CD1c-positive myeloid dendritic cell (primary cell): ENCODE results near the gene GCGR.
"Not testable (repeated sequence)": the region's sequence is repeated elsewhere in the genome, so short reads cannot be mapped to it uniquely, and the experiment has no call there.

Experiments used
- DNase-seq: peaks from one replicate; pipeline ENCODE4 v3.0.0-alpha.2; 2016; ENCODE audit errors: extremely low spot score

Gene GCGR

DNA sequence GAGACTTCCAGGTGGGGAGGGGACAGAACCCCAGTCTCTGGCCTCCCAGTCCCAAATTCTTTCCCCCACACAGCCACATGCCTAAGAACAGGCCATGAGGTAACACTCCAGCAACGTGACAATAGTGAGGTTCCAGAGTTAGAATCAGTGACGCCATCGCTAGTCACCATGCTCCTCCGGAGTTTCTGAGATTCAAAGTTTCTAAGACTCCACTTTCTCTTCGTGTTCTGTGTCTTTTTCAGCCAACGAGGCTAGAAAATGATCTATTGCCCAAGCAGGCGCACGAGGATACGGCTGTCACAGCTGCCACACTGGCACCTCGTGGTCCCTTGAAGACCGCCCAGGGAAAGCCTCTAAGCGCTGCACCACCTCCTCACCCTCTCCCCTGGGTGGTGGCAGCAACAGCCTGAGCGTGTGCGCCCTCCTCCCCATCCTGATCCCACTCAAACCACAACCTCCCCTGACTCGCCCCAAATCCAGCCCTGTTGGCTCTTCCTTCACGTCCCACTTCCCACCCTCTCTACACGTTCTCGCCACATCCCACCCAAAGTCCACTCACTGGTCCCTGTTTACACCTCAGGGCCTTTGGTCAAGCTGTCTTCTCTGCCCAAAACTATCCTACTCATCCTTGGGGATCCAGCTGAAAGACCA, 28.1 kb downstream of the GCGR start:
- DNase-seq, result peak; percentile 85

DNA sequence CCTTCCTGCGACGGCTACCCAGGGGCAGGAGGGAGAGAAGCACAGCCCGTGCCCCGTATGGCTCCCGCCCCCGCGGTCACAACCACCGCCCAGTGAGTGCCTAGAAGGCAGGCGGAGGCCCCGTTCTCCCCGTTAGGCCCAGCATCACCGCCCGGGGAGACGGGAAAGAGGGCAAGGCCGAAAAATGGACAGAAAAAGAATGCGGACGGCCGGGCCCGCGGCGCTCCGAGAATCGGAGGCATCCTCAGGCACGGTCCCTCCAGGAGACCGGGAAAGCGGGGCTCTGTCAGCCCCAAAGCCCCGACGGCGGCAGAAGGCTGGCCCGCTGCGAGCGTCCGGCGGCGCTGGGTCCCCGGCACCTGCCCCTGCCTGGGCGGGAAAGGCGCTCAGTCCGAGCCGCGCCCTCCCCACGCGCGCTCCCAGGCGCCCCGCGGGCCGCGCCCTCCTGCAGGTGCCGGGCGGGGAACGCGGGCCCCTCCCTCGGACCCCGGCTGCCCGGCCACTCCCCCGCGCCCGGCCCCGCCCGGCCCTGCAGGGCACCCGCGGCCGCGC, 28.7 kb downstream of the GCGR start:
- peak; percentile 49 for DNase-seq

DNA sequence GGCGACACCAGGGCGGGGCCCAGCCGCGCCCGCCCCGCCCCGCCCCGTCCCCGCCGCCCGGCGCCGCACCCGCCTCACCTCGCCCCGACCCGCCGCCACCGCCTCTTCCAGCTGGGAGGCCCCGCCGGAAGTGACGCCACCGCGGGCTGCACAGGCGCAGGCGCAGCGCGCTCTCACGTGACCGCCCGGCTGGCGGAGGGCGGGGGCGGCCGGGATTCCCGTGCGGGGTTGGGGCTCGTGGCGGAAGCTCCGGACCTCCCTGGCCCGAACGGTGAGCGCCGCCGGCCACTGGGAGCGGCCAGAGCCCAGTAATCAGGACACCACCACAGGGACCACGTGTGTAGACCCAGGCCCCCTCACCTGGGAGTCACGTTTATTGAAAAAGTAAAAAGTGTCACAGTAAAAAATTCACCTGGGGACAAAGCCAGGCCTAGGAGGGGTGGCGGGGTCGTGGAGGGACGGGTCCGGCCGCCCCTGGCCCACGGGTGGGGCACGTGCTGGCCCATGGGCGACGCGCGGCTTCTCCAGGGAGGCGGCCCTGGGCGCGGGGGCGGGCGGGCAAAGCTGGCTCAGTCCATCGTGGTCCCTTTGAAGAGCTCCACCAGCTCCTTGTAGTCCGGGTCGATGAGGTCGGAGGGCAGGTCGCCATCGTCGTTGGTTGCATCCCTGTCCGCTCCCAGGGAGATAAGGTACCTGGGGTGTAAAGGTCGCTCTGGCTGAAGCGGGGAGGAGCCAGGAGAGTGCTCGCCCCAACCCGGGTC, 29.4 kb downstream of the GCGR start, which contains the start of gene MCRIP1:
Gene MCRIP1 (minus strand): TSS at position 132 of the 761 bp plus-strand sequence. CDS start 8,785 bp downstream, outside the sequence.
- DNase-seq, result peak; percentile 98

DNA sequence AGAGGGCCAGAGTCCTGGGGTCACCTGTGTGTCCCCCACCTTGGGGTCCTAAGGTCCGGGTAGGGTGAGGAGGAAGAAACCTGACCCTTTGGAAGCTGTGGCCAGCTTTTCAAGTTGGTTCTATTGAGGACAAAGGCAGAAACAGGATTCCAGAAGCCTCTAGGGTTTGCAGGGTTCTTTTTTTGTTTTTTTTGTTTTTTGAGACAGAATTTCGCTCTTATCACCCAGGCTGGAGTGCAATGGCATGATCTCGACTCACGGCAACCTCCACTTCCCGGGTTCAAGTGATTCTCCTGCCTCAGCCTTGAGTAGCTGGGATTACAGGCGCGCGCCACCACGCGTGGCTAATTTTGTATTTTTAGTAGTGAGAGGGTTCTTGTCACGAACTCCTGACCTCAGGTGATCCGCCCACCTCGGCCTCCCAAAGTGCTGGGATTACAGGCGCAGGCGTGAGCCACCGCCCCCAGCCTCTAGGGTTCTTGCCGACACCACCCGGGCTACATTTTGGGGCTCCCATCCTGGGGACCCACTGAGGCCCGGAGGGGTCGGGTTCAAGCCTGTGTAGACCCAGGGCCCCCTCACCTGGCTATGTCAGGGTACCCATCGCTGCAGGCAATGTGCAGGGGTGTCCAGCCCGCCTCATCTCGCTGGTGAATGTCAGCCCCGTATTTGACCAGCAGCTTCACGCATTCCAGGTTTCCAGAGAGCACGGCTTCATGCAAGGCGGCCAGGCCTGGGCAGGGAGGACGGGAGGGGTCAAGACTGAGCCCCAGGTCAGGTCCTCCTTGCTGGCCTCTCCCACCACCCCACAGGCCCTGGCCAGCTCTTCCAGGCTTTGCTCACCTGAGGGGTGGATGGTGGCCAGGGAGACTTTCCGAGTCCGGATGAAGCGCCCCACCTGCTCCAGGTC, 30.2 kb downstream of the GCGR start:
- DNase-seq, result no peak

DNA sequence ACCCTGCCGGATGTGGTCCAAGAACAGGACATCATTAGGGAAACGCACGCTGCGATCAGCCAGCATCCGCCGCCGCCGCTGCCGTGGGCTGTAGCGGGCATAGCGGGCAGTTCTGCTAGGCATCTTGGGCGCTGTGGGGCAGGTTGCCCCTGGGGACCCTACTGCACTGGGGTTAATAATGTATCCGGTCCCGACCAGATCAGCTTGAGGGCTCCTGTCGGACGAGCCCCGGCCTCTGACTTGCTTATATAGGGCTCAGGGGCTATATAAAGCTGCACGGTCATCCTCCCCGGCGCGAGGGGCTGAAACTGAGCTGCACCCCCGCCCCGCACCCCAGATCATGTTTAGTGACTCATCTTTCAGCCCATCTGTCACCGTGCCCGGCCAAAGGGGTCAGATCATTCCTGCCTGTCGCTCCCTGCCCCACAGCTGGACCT, 30.9 kb downstream of the GCGR start, which contains the start of gene PPP1R27:
Gene PPP1R27 (minus strand): TSS at position 220 of the 437 bp plus-strand sequence. CDS start 97 bp downstream, at position 123.
- DNase-seq, result no peak

GRCh38 chr17:81837641-81838040, 33.7 kb downstream of the GCGR start:
- DNase-seq, result peak; percentile 67

GRCh38 chr17:81838753-81839255, 34.9 kb downstream of the GCGR start:
- DNase-seq, result no peak

GRCh38 chr17:81839301-81839700, 35.4 kb downstream of the GCGR start:
- DNase-seq, result no peak

GRCh38 chr17:81840059-81840458, 36.1 kb downstream of the GCGR start:
- DNase-seq, result not testable (repeated sequence)

- no peak for DNase-seq
These were observed 37.2 kb downstream of the GCGR start for GRCh38 chr17:81840826-81841778.

- DNase-seq, result no peak
These were observed 37.9 kb downstream of the GCGR start for GRCh38 chr17:81841866-81842265.

GRCh38 chr17:81842378-81842724, 38.4 kb downstream of the GCGR start:
- no peak for DNase-seq

DNA sequence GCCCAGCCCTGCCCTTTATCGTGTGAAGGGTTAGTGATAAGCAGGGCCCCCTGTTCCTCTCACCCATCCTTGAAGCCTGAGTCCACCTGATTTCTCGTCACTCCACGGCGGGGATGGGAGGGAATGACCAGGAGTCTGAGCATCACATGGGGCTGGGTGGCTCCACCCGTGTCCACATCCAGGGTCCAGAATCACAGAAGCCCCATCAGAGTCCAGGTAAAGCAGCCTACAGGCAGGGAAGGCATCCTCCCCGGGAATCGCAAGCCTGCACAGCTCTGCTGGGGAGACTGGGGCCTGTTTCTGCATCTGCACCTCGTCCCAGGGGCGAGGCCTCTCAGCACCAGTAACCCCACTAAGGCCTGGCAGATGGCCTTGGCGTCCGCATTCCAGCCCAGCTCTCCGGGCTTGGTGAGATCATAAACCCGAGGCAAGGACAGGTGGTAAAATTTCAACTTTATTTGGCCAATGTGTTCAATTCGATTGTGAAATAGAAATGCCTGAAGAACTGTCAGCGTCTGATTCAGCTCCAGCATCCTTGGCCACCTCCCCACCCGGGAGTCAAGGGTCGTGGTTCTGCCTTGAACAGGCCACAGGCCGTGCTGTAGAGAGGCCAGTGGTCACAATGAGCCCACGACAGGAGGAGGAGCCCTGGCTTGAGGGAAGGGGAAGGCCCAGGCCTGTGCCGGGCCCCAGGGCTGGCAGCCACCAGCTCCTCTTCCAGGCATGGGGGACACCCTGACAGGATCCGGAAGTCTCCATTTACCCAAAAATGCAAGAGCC, 39.0 kb downstream of the GCGR start:
- no peak for DNase-seq

DNA sequence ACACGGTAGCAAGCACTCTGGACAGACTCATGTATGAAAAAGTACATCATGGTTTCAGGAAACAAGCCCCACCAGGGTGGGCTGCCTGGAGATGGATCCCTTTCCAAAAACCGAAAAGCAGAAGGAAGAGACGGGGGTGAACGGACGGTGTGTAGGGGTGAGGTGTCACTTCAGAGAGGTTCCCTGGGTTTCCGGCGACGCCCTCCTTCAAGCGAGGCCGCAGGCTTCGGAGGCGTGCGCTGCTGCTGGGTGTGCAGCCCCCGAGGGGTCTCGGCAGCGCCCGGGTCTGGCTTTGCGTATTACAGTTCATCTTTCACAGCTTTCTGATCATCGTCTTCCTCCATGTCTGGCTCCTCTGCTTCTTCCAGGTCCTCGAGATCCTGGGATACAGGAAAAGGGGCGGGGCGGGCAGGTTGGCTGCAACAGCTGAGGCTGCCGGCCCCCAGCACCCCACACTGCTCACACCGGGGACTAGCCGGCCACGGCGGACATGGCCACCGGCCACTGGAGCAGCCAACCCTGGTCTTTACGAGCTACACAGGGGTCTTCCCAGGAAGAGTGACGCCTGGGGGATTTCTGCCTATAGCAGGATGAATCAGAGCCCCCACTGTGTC, 39.9 kb downstream of the GCGR start:
- no peak for DNase-seq

GRCh38 chr17:81844327-81844851, 40.4 kb downstream of the GCGR start:
- no peak for DNase-seq

DNA sequence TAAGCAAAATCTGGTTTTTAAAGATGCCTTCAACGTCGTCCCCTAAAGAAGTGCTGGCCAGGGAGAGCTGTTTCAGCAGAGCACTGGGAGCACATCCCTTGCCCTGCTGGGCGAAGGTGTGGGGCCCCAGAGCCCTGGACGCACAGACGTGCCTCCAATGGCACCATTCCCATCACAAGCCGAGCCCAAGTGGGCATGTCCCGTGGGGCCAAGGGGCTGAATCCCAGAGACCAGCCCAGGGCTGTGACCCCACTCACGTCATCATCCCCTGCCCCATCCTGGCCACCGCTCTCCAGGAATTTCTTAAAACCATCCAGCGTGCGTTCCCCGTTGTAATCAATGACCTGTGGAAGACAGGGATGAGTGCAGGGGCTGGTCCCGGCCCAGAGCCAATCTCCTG, 40.9 kb downstream of the GCGR start:
- DNase-seq, result no peak

GRCh38 chr17:81845361-81845760, 41.4 kb downstream of the GCGR start:
- no peak for DNase-seq

GRCh38 chr17:81845881-81846742, 42.2 kb downstream of the GCGR start:
- no peak for DNase-seq
